ENCODE measurements around the gene DGKB.

DNA sequence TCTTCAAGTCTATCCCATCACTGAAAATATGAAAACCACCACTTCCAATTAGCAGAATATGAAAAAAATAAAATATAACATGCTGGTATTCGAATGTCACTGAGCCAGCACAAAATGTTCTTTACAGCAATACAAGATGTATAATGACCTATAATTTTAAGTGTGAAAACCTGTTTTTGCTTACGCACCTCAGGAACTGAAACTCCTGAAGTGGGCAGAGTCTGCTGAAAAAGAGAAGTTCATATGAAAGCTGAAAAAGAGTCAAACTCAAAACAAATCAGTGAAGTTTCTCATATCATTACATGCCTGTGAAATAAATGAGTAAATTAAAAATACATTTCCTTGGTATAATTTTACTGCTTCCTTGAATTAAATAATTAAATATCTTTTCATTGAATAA, 272.5 kb downstream of the DGKB start:
- no peak for TF ChIP-seq CTCF (IDR thresholded peaks at IDR 0.05; ENCODE audit: insufficient read depth, low read length)
- no peak for TF ChIP-seq GABPA (IDR thresholded peaks at IDR 0.05; ENCODE audit: low read depth)
- TF ChIP-seq POLR2AphosphoS5 (IDR thresholded peaks at IDR 0.05; ENCODE audit: low read depth): no peak
